HG03457 (cell line): ENCODE data around the gene TNIP3.
"Not testable (repeated sequence)": the region's sequence is repeated elsewhere in the genome, so short reads cannot be mapped to it uniquely, and the experiment has no call there.

Experiments
- ATAC-seq: cut with Tn5 transposase; IDR thresholded peaks from one replicate; pipeline ENCODE4 v1.9.1; 2021; ENCODE audit warnings: moderate number of reproducible peaks; ENCODE audit not compliant: unreplicated experiment

TNIP3 gene

DNA sequence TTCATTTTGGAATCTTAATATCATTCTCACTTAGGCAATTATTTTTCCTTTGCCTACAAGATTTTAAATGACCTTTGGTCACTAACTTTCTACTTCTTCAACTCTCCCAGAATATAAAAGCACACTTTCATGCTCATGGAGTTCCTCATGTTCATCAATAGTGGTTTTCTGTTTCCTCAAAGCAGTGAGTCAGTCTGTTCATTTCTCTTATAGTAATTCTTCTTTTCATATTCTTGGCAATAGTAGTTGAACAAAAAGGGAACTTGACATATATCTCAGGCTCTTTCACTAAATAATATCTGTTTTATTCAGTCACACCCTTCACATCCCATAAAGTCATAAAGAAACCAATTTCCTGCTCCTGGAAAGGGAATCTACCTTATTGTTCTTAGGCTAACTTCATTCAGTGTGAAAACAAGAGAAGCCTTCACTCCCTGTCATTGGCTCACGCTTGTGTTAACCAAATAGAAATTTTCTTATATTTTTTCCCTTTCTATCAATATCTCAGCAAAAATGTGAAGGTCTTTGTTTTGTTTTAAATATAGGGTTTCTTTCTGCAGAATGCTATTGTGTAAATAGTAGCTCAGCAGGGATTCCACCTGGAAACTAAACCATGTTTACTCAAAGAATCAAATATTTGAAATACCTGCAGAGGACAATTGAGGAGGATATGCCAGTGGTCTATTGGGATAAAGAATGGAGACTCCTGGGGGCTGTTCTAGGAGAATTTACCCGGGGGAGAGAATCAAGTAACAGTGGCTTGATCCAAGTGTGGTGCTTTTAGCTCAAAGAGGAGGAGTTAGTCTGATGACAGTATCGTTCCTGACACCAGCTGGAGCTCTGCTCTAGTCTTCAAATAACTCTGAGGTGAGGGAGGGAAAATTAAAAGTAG, 13.4 kb upstream of the TNIP3 start:
- ATAC-seq, result no peak

DNA sequence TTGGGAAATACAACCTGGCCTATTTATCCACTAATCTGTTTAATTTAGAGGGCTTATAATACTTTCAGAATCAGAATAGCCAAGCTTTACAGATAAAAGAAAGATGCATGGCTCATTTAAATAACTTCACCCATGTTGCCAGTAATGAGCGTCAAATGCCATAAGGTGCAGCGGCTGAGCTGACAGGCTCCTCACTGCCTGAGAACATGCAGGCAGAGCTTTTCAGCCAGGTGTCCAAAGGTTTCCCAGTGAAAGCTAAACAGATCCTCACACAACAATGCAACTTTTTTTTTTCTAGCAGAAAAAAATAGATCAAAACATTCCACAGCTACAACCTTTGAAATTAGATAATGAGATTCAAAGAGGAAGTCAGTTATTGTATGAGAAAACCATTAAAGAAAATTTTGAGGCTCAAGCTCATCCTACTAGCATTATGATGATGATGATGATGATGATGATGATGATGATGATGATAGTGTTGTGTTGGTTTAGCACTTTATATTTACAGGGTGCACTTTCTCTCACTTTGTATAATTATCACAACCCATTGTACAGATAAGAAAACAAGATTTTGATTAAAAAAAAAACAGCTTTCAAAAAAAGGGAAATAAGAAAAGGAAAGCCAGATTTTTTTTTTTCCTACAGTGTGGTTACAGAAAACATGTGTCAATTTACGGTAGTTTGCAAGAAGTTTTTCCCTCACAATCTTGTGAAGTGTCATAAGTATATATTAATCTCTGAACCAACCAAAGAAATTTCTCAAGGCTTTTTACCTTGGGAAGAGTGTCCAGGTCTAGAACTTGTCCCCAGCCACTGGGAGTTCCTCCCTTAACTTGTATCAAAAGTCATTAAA, 12.2 kb upstream of the TNIP3 start:
- no peak for ATAC-seq

DNA sequence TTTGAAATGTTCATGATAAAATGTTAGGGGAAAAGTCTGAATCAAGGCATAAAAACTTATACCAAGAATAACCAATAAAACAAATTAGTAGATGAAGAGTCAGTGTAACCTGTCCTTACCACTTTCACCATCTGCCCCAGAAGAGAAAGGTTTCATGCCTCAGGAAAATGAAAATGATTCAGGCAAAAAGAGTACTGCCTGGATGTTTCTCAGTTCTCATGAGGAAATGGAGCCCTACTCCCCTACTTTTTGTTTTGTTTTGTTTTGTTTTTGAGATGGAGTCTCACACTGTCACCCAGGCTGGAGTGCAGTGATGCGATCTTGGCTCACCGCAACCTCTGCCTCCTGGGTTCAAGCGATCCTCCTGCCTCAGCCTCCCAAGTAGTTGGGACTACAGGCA, 7.4 kb upstream of the TNIP3 start:
- ATAC-seq, result not testable (repeated sequence)

DNA sequence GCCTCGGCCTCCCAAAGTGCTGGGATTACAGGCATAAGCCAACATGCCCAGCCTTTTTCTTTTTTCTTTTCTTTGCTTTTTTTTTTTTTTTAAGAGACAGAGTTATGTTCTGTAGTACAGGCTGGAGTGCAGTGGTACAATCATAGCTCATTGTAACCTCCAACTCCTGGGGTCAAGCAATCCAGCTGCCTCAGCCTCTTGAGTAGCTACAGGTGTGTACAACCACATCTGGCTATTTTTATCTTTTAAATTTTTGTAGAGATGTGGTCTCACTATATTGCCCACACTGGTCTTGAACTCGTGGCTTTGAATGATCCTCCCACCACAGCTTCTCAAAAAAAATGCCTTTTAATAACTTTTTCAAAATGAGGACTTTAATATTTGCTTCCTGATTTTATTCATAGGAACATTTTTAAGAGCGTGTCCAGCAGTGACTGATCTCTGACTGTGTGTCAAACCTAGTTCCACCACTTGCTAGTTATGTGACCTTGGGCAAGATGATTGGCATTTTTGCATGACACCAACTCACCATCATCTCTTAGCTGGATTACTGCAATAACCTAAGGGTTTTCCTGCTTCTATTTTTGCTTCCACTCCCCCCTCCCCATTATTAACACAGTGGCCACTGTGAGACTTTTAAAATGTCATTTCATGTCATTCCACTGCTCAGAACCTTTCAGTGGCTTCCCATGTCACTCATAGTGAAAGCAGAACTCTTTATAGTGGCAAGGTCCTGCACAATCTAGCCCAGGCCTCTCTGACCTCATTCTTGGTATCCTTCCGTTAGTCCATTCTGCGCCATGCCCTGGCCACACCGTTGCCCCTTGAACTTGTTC, 4.5 kb upstream of the TNIP3 start:
- peak; percentile 93 for ATAC-seq

DNA sequence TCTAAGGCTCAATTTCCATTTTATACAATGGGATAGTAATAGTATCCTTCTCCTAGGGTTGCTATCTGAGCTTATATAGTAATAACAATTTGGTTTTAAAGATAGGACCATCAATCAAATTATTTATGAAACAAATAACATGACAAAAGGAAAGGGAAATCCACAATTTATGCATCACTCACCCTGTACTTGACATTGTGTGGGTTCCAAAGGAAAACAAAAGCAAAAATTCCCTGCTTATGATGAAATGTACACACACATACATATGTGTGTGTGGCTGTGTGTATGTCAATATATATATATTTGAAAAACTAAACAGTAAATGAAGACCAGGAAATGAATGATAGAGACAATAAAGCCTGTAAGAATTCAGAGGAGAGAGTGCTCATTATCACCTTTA, 2.9 kb upstream of the TNIP3 start:
- no peak for ATAC-seq

DNA sequence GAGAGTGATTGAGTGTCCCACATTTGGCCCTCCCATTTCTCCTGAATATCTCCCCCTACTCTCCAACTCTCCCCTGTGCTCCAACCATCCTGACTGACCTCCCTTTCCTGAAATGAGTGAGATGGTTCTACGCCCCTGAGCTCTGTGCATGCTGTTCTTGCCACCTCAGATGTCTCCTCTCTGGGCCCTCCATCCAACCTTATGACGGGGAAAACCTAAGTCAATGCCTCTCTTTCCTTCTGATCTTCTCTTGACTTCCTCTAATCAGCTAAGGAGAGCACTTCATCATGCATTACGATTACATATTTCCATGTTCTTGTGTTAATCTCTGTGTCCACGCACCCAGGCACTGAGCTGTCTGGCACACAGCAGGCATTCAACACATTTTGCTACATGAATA, 1.1 kb upstream of the TNIP3 start:
- no peak for ATAC-seq

DNA sequence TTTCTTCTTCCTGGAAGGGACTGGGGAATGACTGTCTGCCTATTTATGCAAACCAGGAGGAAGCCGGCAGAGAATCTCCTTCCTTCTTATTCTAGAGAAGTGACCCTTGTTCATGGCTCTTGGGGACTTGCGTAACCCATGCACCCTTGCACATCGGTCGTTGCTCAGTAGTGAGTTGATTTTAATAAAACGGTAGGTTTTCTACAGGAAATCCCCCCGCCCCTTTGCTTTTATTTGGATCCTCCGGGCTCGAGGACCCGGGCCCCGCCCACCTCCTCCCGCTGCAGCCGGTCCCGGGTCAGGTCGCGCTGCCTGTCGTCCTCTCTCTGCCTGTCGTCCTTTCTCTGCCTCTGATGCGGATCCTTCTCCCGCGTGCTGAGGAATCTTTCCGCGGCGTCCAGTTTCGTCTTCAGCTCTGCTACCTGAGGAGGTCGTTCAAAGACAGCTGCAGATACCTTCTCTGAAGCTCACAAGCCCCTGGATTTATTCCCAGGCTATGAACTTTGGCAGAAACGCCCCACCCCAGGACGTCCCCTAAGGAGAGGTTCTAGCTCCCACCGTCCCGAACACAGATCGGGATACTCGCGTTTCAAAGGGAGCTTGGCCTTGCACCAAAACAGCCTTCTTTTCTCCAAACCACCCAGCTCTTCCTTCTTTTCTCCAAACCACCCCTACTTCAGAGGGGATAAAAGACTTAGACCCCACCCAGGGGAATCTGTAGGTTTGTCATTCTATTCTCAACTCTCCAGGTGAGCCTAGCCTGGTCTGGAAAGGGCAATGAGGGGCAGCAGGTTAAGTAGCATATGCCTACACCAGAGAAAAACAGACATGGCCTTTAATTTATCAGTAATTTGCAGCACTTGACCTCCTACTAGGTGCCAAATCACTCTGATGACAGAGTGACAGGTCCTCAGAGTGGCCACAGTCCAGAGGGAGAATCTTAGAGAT, 7.0 kb downstream of the TNIP3 start:
- ATAC-seq, result no peak

DNA sequence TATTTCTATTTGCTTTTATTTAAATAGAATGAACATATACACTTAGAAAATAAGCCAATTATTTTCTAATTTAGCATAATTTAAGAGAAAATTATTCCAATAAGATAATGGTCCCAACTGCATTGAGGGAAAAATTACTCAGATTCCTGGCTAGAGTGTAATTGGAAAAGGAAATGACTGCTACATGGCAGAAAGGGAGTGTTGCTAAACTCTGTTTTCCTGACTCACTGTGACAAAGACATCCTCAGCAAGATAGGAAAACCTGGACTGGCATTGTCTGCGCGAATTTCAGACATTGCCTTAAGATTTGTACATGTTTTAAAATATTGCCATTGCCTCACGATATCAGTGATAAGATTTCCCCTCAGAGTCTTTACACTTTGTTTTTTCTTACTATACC, 8.2 kb downstream of the TNIP3 start:
- ATAC-seq, result no peak

DNA sequence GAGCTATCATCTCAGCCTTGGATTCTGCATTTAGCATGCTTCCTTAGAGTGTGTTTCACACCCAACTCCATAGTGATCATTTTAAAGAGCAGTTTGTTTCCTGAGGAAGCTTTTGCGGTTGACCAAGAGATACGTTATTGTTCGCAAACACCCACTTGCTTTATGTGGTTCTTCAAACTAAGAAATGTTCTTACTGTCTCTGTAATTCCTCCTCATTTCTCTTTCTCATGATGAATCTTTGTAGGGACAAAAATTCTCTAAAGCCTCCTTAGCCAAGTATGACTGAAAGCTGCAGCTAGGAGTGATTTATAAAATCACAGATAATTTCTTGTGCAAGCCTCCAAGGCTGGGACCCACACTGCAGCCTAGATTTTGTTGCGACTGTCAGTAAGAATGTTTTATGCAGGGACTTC, 10.0 kb downstream of the TNIP3 start:
- no peak for ATAC-seq

DNA sequence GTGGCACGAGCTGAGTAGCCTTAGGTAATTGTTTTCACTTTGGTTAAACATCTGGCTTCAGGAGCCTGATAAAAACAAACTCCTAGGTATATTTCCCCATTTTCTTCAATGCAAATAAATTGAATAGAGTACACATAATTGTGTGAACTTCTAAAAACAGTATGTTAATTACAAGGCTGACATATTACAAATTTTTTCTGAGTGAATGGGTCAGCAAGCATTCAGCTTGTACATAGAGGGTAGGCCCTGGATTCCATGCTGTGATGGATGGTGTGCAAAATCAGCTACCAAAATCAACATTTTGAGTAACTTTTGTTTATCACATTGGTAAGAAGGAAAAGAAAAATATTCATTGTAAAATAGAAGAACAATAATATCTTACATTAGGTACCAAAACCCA, 12.2 kb downstream of the TNIP3 start:
- no peak for ATAC-seq

DNA sequence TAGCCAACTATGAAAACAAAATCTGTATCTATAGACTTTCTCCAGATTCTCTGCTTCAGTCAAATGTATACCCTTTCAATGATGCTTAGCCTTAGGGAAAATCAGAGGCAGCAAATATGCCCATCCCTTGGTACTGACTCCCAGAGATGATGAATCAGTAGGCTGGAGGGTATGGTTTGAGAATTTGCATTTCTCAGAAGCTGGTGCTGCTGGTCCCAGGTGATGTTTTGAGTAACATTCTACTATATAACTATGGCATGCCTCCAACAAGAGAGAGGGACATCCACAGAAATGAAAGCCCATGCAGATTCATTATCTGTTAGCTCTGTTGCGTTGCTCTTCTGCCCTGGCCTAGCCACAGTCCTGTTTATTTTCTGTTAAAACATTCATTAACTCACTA, 13.6 kb downstream of the TNIP3 start:
- ATAC-seq, result no peak

DNA sequence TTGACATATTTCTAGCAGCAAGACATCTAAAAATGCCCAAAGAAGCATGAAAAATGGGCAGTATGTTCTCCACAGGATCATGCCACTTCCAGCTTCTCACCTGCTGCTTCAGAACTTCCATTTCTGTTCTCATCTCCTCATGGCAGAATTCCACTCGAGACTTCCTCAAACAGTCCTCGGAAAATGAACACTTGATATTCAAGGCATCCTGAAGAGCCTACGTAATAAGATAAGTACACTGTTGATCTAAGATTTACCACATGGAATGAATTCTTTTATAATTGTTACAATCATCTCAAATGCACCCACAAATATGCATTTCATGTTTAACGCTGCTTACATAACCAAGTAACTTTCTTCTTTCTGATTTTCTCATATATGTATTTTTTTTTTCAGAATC, 14.1 kb downstream of the TNIP3 start:
- ATAC-seq, result no peak

DNA sequence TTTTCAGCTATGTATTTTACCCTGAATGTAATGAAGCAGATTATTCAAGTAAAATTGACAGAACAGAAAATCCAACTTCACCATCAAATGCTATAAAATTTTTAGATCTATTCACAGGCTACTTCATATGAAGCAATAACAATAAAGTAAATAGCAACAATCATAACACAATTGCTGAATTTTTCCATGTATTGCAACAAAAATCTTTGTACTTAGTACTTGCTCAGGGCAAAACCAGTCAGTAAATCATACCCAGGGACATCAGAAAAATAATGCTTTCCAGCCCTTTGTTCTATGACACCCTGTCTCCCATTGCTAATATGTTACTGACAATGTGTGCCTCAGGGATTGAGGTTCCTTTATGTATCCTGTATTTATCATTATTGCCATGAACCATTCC, 15.5 kb downstream of the TNIP3 start:
- ATAC-seq, result no peak

DNA sequence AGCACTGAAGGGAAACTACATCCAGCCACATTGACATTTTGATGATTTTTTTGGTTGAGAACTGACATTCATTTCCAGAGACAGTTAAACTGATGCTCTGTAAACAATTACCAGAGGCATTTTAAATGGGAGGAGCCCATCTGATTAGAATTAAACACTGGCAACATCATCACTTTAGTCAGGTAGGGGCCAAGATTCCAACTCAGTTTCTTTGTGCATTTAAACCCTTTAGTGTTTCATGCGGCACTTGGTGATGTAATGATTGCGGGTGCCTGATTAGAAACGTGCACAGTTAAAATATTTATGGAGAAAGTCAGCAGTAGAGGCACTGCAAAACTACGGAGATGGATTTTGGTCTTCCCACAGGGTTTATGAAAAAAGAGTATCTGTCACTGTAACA, 16.1 kb downstream of the TNIP3 start:
- ATAC-seq, result no peak

DNA sequence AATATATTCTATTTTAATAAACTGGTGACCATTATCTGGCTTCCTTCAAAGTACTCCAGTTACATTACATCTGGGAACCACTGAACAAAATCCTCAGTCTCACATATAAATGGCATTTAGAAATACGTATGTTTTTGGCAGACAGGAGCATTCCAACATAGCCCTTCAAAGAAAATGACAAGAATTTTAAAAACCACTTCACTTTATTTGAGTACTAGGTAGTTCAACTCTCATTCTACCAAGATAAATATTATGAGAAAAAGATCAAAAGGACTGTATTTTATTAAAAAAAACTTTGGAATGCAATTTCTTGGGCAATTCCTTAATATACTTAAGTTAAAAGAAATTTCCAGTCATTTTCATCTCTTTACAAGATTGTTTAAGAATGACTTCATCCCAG, 17.6 kb downstream of the TNIP3 start:
- no peak for ATAC-seq

DNA sequence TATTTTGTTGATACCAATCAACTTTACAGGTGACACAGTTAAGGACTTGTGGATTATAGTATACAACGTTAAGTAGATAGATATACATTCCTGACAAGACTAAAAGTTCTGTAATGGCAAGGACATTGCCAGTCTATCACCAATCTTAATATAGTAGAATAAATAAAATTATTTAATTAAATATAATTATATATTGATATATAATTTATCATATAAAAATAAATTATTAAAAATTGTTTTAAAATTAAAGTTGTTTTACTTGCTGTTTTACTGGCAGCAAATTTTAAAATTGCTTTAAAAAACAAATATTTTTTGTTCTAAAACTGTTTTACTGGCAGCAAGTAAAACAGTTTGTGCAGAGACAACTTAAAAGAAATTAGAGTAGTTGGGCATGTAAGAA, 18.7 kb downstream of the TNIP3 start:
- no peak for ATAC-seq

DNA sequence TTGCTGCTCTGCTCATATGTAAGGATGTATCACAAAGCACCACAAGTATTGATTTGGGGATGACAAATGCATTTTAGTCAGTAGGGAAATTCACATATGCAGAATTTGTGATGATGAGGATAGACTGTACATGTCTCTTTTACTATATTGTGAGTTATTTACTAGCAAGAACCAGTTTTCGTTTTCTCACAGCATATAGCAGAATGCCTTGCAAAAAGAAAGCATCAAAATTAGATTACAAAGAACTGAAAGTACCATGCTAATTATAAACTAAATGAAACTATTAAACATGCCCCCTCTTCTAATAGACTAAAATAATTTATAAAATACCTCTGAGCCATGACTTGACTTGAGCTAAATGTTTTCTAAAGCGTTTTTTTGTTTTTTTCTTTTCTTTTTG, 20.1 kb downstream of the TNIP3 start:
- no peak for ATAC-seq

DNA sequence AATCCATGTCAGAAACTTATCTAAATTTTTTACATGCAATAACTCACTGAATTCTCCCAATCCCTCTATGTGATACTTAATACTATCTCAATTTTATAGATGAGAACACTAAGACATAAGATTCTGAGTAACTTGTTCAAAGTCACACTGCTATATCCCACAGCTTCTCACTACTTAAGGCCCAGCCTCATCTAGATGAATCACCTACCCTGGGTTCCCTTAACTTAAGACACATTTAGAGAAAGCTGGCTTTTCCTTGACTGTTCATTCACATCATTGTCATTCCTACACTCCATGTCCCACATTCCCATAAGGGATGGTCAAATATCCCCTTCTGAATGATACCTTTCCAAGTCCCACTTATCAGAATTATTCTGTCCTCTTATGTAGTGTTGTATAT, 21.0 kb downstream of the TNIP3 start:
- no peak for ATAC-seq

DNA sequence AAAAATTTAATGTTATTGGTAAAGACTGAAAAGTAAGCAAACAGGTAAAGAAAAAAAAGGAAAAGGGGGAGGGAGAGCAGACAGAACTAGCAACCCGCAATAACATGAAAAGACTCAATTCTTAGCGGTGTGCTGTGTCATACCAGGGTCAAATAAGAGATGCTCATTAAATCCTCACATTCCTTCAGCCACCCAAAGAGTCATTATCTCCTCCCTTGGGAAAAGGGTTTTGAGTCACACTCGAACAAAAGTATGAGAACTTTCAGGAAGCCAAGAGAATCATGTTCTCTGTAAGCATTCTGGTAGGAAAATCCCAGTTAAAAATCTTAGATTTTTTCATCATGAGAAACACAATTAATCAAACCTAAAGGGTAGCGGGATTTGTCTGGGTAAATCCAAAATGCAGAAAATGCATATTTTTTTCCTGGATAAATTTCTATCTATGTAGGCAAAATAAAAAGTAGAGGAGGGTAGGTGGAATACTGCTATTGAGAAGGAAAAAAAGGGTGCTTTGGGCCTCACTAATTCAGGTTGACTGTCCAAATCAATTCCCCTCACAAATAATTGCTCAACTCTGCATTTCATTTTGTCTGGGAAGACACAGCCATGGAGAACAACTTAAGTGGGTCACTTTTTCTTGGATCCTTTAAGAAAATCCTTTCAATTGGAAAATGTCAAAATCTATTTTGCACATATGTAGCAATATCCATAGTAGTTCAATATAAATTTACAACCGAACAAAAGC, 23.2 kb downstream of the TNIP3 start:
- no peak for ATAC-seq
